GM21737 (cell line): ENCODE results near the gene TRPV4.

ENCODE experiments used
- ATAC-seq: cut with Tn5 transposase; IDR thresholded peaks from one replicate; pipeline ENCODE4 v1.9.1; 2021; ENCODE audit warnings: mild to moderate bottlenecking, moderate library complexity; ENCODE audit not compliant: unreplicated experiment

TRPV4 gene

DNA sequence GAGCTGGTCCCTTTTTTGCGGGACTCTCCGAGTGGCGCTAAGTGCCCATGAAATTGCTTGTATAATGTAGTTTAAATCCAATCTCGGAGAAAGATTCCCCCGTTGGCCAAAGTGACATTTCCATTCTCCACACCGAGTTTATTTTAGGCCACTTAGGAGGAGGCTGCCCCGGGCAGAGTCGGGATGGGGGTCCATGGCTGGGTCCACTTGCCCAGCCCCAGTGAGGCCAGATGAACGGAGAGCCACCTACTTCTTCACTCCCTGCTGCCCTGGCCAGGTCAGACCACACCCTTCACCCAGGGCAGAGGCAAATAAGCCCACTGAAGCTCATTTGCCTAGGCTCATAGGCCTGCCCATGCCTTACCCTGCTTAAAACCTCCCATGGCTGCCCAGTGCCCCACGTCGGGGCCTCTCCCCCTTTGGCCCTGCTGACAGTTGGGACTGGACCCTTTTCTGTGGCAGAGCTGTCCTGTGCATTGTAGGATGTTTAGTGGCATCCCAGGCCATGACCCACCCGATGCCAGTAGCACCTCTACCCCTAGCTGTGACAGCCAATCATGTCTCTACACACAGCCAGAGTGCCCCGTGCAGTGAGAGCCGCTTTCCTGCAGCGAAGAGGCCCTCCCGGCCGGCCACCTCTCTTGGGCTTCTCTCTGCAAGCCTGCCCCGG is 68.3 kb downstream of the TRPV4 start:
- no peak for ATAC-seq

DNA sequence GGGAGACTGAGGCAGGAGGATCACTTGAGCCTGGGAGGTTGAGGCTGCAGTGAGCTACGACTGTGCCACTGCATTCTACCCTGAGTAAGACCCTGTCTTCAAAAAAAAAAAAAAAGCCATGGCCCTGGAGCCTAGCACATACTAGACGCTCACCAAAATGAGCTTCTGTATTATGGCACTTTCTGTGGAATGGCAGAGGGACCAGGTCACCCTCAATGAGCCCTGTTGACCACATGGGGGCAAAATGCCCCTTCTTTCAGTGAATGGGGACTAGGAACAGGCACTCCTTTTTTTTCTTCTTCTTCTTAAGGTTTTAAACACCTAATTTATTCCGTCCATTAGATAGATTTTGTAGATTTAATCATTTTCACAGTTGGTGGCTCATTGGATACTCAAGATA is 69.1 kb downstream of the TRPV4 start:
- ATAC-seq, result no peak

DNA sequence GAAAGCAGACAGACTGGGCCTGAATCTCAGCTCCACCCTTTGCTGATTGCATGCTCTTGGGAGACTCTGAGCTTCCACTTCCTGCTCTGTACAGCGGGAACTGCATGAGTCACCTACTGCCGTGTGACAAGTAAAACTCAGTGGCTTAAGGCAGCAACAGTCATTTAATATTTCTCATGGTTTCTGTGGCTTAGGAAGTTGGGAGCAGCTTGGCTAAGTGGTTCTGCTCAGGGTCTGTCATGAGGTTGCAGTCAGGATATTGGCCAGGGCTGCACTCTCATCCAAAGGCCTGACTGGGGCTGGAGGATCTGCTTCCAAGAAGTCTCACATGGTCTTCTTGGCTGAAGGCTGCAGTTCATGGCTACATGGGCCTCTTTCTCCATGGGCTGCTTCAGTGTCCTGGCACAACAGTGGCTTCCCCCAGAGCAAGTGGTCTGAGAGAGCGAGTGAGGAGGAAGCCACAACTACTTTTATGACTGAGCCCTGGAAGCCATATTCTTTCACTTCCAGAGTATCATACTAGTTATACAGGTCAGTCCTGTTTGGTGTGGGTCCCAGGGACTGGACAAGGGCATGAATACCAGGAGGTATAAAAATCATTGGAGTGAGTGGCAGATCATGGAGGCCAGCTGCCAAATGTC is 69.9 kb downstream of the TRPV4 start:
- no peak for ATAC-seq

DNA sequence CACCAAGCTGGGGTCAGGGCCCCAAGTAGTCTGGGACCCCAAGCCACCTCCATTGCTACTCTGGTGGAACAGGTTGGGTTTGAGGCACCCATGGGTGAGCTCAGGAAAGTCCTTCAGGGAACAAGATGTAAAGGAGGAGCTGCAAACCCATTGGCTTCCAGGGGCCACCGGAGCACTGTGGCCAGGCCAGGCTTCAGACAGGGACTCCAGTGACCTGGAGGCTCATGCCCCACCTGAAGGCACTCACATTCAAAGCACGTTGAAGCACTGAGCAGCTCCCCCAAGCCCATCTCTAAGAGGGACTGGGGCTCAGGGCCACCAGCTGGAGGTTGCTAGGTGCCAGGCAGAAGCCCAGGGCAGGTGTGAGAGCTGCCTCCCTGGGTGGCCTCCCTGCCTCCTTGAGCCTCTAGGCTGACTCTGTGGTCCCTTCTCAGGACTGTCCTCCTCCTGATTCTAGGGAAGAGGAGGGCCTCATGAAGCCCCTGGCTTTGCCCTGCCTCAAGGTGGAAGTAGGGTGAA is 70.5 kb downstream of the TRPV4 start:
- no peak for ATAC-seq

DNA sequence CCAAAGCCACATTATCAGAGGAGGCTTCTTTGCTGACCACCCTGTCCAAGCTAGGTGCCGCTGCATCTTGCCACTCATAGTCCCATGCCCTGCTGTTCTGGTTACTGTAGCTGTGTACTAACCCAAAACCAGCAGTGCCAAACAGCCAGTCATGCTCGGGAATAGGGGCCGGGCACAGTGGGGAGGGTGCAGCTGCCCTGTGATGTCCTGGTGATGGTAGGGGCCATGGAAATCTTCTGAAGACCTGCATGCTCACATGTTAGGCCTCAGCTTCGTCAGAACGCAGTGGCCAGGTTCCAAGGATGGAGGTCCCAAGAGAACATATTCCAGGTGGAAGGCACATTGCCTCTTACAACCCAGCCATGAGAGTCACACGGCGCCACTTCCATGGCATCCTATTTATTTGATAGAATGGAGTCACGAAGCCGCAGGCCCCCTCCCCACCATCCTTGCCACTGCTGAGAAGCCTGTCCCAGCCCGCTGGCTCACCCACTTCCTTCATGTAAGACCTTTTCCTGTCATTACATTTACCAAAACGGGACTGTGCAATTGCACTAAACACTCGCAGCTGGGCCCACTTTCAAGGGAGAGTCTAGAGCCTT is 71.0 kb downstream of the TRPV4 start:
- ATAC-seq, result no peak

DNA sequence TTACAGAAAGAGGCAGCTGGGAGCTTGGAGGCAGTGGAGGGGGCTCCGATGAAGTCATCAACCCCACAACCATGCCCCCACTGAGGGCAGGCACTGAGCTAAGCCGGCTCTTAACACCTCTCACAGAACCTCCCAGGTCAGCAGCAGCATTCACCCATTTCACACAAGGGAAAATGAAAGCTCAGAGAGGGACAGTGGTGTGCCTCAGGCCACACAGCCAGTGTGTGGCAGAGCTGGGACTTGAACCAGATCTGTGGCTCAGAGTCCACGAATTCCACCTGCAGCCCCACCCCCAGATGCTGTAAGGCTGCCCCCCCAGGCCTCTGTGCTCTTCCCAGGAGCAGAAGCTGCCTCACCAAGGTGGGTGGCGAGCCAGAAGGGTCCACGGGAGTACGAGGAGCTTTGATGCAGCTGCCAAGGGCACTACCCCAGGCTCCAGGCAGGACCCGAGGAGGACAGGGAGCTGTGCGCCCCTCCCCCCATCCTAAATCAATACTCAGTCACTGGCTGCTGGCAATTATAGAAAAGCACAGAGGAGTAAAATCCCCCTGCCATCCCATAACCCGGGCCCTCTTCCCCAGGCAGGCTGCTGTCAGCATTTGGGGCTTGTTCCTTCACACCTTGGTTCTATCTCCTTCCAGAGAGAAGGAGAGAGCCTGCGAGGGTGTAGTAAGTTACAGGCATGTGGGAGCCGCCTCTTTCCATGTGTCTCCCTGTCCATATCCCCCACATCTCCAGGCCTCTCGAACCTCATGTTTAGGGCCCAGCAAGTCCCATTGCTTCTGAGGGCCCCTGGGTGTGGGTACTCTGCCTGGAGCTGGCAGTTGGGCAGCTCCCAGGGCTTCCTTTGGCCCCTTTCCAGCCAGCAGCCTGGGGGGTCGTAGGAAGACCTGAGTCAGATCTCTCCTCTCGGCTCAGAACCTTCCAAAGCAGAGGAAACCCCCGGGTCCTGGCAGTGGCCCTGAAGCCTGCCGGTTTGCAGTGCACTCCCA is 72.0 kb downstream of the TRPV4 start:
- ATAC-seq, result no peak

DNA sequence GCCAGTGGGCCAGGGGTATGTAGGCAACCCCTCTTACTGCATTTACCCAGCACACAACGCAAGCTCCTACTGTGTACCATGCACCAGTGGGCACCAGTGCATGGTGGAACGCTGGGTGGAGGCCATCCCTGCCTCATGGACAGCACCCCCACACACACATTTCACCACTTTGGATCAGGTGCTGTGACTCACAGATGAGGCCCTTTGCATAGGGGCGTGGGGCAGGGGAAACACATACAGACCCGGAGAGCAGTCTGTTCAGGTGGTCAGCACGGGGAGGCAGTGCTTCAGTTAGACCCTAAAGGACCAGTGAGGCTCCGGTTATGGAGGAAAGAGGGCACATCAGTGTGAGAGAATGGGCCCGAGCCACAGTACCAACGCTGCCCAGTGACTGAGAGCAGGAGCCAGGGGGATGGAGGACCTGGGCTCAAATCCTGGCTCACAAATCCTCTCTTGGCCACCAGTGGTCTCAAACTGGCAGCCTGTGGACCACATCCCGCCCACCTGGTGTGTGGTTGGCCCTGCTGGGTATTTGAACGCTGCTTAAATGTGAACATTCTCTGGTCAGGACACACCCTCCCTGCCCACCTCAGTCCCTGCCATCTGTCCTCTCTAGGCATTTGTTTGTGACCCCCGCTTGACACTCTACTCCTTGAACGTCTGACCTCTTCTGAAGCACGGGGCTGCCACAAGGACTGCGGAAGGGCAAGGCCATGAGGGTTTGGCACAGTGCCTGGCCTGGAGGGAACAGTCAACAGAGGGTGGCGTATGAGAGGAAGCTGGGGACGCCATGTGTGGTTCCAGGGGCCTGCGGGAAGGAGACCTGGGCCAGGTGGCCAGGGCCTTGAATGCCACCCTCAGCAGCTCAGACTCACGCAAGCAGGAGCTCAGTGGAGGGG is 72.9 kb downstream of the TRPV4 start:
- no peak for ATAC-seq

DNA sequence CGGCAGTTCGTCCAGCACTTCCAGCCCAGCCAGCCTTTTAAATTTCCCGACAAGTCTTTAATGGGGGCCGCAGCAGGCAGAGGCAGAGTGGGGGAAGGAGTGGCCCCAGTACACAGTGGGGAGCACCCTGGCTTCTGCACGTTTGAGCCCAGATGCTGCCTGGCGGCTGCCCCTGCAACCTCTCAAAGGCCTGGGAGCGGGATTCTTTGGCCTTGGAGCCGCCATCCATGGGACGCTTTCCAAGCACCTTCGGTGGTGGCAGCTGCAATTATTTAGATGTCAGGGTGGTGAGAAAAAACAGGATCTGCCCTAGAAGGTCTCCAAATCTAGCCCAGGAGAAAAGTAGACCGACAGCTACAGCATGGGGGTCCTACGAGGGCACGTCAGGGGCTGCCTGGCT is 73.6 kb downstream of the TRPV4 start:
- no peak for ATAC-seq

DNA sequence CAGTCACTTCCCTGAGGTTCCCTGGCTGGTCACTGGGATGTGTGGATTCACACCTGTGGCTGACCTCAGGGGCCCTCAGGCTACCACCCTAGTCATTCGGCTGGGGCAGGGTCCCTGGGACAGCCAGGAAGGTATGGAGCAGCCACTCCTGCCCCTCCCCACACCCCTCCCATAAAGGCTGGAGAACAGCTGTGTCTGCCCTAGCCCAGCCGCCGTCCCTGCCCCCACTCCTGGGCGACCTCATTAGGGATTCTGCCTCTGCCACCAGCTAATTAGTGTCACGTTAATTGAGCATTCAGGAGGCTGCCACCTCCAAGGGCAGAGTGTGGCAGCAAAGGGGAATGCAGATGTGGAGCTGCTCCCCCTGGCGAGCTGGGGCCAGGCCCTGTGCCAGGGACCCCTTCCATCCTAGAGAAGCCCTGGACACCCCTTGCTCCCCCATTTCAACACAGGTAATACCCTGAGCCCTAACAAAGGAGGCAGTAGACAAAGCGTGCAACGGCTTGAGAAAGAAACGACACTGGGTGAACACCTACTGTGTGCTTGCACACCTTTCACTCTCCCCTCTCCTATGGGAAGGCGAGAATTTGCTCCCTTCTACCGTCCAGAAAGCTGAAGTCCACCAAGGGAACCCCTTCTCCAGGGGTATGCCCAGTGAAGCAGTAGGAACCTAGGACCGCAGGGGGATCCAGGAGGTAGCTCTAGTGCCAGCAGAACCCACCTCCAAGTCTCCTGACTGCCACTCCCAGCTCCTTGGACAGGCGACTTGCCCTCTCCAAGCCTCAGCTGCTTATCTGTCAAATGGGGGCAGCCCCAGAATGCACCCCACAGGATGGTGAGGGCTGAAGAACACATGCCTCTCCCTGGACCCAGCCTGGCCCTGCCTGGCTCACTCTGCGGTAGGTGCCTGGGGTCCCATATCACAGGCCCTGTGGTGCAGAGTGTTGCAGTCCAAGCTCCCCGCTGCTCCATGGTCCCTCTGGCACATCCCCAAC is 74.5 kb downstream of the TRPV4 start:
- no peak for ATAC-seq

DNA sequence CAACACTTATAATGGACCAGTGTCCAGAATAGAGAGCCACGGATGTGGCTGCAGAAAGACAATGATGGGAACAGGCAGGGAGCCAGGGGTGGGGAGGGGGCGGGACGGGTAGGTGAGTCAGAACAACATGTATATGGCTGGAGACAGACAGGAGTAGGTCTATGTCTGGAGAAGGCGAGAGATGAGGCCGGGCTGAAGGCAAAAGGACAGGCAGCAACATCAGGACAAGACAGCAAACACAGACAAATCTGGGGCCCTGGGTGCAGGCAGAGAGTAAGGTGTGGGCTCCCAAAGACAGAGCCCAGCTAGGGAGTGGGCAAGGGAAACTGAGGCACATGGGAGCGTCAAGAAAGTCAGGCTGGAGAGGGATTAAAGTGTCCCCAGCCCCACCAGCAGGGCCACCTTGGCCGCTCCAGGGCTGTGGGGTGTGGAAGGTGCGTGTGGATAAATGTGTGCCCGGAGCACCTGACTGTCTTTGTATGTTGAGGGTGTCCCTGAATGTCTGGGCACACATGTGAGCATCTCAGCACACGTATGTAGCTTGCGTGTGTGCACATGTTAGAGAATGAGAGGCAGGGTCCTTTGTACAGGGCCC is 75.4 kb downstream of the TRPV4 start:
- no peak for ATAC-seq

DNA sequence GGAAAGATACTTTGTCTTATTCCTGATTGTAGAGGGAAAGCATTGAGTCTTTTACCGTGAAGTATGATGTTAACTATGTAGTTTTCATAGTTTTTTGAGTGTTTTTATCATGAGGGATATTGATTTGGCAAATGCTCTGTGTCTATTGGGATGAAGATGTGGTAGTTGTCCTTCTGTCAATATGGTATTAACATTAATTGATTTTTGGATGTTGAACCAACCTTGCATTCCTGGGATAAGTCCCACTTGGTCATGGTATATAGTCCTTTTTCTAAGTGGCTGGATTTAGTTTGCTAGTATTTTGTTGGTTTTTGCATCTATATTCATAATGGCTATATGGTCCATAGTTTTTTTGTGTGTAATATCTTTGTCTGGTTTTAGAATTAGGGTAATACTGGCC is 76.7 kb downstream of the TRPV4 start:
- ATAC-seq, result no peak

DNA sequence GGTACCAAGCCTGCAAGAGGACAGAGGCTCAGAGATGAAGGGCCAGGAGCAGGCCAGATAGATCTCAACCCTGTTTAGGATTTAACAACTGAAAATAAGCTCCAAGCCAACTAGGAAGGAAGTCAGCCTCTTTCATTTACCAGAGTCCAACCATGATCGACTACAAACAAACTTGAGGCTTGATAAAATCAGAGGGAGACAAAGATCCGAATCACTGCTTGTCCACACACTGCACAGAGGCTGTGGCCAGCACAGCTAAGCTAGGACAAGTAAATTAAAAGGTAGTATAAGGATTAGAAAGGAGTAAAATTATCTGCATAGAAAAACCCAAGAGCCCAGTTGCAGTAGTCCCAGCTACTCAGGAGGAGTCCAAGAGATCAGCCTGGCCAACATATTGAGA is 79.2 kb downstream of the TRPV4 start:
- ATAC-seq, result no peak

DNA sequence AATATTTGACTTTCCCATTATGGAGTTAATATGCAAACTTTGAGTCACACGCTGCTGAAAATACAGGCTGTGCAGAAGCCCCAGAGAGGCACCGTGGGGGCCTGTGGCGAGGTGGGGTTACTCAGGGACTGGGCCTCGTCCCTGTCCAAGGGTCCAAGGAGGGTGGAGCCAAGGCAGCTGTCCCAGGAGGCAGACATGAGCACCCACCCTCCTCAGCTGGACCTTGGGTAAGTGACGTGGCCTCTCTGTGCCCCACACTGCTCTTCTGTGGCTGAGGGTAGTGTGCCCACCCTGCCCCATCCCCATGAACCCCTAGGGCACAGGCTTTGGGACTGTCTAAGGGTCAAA is 80.2 kb downstream of the TRPV4 start:
- ATAC-seq, result no peak

DNA sequence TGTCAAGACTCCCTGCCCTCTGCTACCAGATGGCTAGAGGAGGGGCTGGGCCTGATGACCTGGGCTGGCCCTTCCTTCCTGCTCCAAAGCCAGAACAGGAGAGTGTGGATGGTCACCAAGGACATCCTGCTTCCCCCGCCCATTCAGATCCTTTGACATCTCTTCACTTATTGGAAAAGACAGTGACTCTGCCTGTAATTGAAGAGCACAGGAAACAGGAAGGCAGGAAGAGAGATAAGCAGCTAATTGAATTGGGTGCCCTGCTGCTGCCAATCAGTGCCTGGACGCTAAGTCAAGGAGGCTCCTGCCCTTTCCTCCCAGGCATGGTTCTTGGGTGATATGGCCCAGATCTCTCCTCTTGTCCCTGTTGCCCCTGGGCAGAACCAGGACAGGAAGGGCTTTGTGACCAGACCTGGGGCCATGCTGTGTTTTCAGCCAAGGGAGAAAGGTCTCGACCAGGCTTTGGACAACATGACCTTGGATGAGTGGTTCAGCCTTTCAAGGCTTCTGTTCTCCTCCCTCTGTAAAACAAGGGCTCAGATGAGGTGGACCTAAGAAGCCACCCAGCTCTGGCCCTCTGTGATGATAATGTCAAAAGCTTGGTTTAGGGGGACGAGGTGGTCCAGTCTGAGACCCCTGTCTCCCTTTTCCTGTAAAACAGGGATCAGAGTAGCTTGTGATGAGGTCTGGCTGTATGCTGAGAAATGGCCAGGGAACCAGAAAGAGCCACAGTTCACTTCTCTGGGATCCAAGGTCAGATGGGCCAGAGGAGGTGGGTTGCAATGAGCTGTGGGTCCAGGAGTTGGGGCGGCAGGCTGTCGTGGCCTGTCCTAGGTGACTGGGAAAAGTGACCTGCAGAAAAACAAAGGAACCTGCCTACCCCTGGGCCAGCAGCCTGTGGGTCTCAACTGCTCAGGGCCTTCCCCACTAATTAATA is 80.8 kb downstream of the TRPV4 start:
- no peak for ATAC-seq

DNA sequence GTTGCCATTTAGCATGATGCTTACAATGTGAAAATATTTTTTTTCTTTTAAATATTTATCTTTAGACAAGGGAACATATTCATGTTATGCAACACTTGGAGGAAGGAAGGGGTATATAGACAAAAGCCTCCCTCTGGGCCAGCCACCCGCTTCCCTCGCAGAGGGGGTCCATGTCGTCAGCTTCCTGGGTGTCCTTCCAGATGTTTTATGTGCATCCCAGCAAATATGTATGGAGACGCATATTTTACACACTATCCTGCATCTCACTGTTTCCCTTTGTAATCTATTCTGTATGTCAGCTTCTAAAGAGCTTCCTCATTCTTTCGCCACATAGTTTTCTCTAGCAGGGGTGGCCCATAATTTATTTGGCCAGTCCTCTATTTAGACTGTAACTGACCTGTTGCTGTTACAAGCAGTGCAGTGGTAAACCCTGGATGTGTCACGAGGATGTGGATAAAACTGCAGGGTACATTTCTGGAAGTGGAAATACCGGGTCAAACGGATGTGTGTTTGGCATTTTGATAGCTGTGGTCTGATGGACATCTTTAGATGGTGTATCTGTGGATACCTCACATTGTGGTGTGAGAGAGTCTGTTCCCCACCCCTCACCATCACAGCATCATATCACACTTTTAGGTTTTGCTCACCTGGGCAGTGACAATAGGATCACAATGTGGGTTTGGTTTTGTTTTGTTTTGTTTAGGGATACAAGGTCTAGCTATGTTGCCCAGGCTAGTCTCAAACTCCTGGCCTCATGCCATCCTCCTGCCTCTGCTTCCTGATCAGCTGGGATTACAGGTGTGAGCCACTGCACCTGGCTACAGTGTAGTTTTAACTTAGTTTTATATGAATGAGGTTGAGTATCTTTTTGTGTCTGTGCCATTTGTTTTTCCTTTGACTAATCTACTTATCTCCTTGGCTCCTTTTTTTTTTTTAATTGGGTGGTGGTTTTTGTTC is 87.9 kb downstream of the TRPV4 start:
- ATAC-seq, result no peak

DNA sequence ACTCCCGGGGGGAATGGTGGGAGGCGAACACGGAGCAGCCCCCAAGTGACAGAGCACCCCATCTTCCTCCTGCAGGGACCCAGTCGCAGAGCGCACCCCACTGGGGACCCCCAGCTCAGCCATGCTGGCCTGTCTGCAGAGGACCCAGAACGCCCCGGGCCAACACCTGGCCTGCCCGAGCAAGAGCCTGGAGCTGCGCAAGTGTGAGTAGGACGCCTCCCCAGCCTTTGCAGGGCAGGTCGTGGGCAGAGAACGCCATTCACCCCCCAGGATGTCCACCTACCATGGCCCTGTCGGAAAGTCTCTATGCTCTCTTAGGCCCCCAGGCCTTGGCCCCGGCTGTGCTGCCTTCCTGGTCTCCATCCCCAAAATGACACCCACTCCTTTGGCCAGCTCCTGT is 89.2 kb downstream of the TRPV4 start:
- ATAC-seq, result no peak
